Activated CD4-positive, alpha-beta T cell treated with anti-CD3 and anti-CD28 coated beads for 4 hours (primary cell): ENCODE measurements around the gene POLE.
"Not testable (repeated sequence)": the region's sequence is repeated elsewhere in the genome, so short reads cannot be mapped to it uniquely, and the experiment has no call there.

Experiments
- DNase-seq, 2 donors: peaks; one replicate each; pipeline ENCODE4 v3.0.0-alpha.2; 2020

Gene POLE

DNA sequence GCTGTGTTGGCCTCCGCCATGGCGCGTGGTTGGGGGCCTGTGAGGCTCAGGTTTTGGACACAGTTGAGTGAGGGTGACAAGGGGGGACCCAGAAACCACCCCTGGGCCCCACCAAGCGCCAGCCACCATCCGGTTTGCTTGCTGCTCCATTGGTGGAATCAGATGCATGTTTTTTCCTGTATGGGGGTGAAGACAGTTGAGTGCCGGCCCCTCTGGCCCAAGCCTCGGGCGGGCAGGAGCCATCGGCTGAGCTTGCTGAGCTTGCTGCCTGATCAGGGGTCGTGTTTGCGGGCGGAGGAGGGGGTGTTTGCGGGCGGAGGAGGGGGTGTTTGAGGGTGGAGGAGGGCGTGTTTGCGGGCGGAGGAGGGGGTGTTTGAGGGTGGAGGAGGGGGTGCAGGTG is 29.9 kb upstream of the POLE start:
- DNase-seq: no peak

DNA sequence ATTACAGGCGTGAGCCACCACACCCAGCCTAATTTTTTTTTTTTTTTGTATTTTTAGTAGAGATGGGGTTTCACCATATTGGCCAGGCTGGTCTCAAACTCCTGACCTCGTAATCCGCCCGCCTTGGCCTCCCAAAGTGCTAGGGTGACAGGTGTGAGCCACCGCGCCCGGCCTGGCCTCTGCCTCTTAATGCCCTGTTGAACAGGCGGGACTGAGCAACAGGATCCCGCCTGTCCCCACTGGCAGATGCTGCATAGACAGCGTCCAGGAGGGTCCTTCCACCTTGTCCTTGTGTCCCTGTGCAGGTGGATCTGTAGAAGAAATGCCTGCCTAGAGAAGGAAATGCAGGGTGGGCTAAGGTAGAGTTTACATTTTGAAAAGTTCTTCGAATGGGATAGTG is 29.2 kb upstream of the POLE start:
- DNase-seq: no peak

DNA sequence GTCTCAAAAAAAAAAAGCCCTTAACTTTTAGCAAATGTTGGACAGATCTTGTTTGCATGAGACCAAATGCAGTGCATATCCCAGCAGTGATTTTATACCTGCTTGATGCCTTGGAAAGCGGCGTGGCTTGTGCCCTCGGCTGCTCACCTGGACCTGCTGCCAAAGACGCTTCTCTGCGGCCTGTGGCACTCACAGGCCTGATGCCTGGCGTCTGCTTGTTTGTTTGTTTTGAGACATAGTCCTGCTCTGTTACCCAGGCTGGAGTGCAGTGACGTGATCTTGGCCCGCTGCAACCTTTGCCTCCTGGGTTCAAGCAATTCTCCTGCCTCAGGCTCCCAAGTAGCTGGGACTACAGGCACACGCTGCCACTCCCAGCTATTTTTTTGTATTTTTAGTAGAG is 28.7 kb upstream of the POLE start:
- DNase-seq: no peak

DNA sequence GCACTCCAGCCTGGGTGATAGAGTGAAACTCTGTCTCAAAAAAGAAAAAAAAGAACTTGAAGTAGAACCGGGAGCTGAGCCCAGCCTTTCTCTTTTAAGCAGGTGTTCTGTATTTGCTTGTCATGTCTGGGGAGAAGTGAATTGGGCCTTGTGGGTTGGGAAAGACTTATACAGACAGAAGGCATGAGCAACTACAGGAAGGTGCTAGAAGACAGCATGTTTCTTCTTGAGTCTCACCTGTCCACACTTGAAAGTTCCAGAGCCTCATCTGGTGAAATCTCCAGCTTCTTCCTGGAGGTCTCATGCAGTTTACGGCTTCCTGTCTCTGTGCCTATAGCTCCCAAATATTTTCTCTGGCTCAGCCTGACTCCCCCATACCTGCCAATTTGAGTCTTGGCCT is 26.0 kb upstream of the POLE start:
- no peak for DNase-seq

DNA sequence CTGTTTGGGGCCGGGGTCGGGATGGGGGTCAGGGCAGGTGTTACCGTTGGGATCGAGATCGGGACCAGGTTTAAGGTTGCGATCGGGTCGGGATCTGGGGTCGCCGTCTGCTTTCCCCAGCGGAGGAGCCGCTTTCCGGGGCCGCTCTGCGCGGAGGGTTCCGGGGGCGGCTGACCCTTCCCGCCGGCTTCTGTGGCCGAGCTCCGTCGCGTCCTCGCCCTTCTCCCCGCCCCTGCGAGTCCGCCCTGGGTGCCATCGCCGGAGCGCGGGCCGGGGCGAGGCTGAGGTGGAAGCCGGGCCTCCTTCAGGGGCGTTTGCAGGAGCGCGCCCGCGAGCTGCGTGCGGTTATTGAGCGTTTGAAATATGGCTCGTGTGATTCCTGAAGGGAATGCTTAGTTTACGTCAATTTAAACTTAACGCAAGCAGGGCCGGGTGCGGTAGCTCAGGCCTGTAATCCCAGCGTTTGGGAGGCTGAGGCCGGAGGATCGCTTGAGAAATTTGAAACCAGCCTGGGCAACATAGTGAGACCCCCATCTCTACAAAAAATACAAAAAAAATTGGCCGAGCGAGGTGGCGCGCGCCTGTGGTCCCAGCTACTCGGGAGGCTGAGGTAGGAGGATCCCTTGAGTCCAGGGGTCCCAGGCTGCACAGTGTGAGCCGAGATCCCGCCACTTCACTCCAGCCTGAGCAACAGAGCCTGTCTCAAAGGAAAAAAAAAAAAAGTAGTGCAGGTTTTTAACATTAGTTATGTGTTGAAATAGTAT is 24.1 kb upstream of the POLE start:
- DNase-seq: peak; percentile 22 to 31

DNA sequence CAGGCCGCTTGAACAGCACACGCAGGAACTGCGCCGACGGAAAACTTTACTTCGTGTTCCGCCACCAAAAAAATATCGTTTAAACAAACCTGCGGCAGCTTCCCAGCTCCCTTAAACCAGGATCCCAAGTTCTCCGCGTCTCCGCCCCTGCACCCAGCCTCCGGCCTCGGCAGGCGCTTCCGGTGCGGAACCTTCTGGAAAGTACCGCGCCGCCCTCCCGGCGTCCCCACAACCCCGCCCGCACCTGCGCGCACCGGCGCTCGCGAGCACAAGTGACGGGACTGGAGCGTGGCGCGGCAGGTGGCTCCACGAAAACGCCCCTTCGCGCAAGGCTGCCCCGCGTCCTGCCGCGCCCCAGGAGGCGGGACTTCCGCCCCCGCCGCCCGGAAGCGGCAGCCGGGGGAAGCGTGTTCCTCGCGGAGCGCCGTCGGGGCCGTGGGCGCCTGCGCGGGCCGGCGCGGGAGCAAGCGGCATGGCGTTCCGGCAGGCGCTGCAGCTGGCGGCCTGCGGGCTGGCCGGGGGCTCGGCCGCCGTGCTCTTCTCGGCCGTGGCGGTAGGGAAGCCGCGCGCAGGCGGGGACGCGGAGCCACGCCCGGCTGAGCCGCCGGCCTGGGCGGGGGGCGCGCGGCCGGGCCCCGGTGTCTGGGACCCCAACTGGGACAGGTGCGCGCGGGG is 23.4 kb upstream of the POLE start, which contains the start of gene PGAM5:
TSS of gene PGAM5 (plus strand) at position 438 of the 675 bp plus-strand sequence. CDS start at position 473, 35 bp downstream.
- peak; percentile 89 to 93 for DNase-seq

DNA sequence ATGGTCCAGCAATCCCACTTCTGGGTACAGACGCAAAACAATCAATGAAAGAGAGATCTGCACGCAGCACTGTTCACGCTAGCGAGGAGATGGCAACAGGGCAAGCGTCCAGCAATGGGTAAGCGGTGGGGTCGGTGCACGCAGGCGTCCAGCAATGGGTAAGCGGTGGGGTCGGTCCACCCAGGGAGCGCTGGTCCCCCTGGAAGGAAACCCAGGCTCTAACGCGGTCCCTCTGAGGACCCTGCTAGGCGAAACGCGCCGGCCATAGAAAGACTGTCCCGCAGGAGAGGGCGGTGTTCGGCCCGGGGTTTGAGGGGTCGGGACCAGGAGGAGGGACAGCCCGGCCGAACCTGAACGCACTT is 22.9 kb upstream of the POLE start:
- DNase-seq: no peak

DNA sequence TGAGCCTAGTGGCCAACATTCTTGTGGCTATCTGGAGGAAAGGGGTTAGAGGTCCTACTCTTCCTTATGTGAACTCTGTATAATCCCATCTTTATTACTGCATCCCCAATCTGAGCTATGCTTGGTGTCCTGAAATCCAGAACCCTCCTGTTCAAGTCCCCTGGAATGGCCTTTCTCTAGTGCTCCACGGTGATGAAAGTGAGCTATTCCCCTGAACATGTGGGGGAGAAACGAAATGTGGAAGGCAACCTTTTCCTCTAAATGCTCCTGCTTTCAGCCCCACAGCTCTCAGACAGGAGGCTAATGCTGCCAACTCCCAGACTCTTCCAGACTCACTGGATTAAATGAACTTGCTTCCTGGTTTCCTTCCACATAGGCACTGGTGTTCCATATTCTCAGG is 21.0 kb upstream of the POLE start:
- no peak for DNase-seq

DNA sequence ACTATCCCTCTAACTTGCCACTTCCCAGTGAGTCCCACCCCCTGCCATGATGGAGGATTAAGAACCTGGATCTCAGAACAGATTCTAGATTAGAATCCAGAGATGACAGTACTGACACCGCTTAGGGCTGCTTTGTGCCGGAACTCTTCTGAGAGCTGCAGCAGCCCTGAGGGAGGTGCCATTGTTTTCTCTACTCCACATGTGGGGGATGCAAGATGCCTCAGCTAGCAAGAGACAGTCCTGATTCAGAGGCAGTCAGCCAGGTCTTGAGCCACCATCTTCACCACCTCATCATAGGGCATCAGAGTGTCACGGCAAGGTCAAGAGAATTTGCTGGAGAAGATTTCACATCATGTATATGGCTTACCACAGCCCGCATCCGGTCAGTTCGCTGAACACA is 20.1 kb upstream of the POLE start:
- no peak for DNase-seq

DNA sequence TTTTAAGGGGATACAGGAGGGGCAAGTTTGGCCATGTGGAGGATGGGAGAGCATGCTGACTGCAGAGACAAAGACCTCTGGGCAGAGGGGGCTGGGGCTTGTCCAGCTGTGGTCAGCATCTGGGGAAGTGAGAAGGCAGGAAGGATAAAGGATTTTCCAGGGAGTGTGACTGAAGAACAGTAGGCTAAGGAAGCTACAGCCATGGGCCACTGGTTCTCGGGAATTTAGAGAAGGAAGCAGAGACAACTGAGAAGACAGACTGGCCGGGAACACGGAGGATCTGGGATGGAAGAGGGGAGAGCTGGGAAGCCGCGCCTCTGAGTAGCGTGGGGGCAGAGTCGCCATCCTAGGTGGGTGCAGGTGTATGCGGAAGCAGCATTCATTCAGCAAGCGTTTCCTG is 16.5 kb upstream of the POLE start:
- DNase-seq: no peak

DNA sequence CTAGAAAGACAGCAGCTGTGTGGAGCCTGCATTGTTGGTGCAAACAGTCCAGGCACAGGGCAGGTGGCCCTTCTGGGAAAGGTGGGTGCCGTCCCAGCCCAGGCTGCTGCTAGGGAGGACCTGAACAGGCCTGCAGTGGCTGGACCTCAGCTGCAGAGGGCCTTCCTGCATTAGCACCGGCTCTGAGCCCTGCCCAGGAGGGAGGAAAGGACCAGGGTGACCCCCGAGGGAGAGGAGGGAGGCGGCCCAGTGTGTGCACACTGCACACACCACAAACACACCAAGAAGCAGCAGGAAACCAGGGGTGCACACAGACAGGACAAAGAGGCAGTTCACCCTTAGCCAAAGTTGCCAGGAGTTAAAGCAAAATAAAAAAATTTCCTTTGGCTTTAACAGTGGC is 15.5 kb upstream of the POLE start:
- DNase-seq: no peak

DNA sequence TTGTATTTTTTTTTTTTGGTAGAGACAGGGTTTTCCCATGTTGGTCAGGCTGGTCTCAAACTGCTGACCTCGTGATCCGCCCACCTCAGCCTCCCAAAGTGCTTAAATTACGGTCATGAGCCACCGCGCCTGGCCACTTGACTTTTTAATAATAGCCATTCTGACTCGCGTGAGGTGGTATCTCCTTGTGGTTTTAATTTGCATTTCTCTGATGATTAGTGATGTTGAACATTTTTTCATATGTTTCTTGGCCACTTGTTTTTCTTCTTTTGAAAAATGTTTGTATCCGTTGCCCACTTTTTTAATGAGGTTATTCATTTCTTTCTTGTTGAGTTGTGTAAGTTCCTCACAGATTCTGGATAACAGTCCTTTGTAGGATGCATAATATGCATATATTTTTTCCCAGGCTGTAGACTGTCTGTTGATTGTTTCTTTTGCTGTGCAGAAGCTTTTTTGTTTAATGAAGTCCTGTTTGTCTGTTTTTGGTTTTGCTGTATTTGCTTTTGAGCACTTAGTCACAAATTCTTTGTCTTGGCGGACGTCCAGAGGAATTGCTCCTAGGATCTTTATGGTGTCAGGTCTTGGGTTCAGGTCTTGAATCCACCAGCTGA is 13.2 kb upstream of the POLE start:
- DNase-seq: no peak

DNA sequence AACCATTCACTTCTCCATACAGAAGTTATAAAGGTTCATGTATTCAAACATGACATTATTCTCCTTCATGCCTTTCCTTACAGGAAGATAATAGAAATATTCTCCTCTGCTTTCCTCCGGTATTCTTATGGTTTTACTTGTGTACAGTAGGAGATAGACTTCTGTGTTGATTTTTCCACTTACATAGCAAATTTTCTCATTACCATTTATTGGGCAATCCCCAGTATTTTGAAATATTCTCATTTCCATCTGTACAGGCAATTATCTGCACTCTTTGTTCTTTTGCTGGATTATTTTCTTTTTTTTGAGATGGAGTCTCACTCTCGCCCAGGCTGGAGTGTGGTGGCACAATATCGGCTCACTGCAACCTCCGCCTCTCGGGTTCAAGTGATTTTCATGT is 11.2 kb upstream of the POLE start:
- no peak for DNase-seq

DNA sequence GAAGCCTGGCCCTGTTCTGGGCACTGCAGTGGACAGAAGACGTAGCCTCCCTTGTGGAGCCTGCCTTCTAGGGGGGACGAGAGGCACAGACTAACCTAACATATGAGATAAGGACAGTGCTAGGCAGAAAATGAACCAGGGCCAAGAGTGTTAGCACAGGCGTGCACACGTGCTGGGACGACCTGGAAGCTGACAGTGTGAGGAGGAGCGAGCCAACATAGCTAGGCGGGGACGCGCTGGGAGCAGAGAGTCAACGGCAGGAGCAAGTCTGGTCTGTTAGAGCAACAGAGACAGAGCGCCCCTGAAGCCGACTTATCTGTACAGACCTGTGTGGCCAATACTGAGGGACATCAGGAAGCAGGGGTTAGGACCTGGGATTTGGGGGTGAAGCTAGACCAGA is 8.3 kb upstream of the POLE start:
- DNase-seq: no peak

DNA sequence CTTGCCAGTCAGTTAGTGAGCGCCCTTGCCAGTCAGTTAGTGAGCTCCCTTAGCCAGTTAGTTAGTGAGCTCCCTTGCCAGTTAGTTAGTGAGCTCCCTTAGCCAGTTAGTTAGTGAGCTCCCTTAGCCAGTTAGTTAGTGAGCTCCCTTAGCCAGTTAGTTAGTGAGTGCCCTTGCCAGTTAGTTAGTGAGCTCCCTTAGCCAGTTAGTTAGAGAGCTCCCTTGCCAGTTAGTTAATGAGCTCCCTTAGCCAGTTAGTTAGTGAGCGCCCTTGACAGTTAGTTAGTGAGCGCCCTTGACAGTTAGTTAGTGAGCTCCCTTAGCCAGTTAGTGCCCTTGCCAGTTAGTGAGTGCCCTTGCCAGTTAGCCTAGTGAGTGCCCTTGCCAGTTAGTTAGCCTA is 7.7 kb upstream of the POLE start:
- DNase-seq: not testable (repeated sequence)

DNA sequence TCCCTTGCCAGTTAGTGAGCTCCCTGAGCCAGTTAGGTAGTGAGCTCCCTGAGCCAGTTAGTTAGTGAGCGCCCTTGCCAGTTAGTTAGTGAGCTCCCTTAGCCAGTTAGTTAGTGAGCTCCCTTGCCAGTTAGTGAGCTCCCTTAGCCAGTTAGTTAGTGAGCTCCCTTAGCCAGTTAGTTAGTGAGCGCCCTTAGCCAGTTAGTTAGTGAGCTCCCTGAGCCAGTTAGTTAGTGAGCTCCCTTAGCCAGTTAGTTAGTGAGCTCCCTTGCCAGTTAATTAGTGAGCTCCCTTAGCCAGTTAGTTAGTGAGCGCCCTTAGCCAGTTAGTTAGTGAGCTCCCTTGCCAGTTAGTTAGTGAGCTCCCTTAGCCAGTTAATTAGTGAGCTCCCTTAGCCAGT is 4.9 kb upstream of the POLE start:
- not testable (repeated sequence) for DNase-seq

DNA sequence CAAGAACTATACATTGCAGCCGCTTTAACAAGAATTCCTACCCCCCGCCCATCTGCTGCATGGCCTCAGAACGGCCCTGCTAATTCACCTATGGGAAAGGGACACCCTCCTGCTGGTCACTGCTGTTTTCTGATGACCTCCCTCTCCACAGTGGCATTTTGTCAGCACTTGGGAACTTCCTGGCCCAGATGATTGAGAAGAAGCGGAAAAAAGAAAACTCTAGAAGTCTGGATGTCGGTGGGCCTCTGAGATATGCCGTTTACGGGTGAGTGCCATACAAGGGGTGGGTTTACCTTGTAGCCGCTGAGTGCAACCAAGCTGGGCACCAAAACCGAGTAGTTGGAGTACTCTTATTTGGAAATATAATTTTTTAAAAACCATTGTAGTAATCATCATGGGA is 3.0 kb upstream of the POLE start:
- no peak for DNase-seq

DNA sequence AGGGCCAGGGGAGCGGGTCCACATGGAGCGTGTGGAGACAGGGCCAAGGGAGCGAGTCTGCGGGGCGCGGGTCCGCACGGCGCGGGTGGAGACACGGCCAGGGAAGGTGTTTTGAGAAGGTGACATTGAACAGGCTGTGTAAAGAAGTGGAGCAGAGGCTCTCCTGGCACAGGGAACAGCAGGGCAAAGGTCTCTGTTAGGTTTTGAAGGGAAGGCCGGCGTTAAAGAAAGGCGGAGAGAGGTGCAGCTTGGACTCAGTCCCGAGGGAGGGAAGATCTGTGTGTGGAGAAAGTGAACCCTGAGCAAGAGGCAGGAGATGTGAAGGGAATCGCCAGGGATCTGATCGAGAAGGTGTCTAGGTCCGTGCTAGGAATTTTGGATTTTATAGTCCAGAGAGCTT is 2.1 kb upstream of the POLE start:
- no peak for DNase-seq

DNA sequence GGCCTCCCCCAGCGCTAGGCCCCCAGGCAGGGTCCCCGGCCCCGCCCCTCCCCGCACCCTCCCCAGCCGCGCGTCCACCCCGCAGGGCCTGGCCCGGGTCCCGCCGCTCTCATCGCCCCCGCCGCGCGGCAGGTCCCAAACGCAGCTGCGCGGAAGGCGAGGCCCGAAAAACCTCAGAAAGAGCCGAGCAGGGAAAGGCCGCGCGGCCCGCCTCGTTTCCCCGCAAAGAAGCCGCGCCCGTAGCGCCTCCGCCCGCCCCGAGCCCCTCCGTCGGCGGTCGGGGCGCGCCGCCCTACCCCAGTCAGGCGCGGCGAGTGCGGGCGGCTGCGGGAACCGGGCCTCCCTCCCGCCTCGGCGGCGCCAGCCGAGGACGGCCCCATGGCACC is 324 bp downstream of the POLE start:
- peak in 1 of 2 donors; percentile 6 for DNase-seq

DNA sequence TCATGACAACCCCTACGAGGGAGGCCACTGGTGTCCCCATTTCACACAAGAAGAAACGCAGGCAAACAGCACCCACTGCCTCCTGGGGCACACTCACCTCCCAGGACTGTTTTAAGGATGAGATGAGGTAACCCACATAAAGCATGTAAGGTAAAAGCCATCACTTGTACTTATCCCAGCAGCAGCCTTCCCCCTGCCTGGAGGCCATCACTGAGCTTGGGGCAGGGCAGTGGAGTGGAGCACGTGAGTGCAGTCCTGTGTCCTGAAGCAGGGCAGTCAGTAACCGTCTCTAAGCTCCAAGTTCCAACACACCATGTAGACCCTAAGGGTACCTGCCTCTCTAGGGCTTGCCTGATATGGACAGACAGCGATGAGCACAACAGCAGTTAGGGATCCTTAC is 1.7 kb downstream of the POLE start:
- no peak for DNase-seq

DNA sequence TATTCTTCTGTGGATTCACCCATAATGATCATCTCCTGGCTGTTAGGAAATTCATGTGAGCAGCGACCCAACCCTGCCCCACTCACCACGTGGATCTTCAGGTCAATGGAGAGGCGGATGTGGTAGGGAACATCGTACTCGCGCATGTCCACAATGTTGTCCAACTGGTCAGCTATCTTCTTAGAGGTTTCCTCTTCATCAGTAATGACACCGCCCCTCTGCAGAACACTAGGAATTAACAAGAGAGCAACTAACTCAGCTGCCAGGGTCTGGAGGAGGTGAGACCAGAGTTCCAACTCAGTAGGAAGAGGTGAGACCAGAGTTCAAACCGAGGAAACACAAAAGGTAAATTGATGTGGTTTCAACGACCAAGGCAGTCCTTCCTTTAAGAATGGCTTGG is 9.7 kb downstream of the POLE start:
- DNase-seq: no peak

DNA sequence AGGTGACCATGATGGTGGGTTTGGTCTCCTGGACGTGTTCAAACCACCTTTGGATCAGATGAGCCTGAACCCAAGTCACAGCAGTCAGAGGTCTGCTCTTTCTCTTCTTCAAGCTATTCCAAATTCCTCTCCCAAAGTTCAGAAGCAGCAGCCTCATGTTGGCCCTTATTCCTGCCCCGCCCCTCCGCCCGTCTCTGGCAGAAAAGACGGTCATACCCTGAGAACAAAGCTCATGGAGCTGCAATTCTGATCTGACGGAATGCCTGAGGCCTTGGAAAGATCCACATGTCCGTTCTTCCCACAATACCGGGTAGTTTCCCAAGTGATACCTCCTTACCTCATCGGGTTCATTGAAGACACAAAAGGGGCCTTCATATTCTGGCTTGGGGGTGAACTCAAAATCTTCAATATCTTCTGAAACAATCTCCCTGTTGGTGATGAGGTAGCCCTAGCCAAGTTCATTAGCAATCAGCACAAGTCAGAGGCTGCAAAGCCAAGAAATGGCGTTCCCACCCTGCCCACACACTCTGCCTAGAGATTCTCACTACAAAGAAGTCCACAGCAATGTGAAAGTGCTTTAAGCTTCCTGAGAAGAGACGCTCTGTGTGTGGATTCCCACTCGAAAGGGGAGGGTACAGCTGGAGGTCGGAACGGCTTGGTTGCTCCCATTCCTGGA is 11.2 kb downstream of the POLE start:
- DNase-seq: no peak

DNA sequence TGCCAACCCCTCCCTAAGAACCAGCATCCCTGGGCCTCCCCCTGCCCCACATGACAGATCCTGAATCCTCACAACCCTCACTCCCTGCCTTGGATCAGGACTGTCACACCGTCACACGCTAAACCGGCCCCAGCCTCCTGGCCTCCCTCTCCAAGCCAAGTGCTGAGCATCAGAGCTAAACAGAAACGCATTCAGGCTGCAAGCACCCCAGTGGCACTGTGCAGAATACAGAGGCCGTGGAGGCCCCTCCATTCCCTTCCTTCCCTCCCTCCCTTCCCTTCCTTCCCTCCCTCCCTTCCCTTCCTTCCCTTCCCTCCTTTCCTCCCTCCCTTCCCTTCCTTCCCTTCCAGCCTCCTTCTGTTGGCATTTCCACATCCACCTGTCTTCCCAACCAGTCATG is 12.6 kb downstream of the POLE start:
- DNase-seq: no peak
